GM12878 (cell line): ENCODE measurements around the gene AQP3. TPM values are rescaled to one million over a fixed set of nuclear protein-coding genes. Genes with fewer than 3 reads are reported as not detected.

ENCODE experiments used
- ATAC-seq: fragments of 200-7000 bp; cut with Tn5 transposase; 3 replicates; pipeline ENCODE4 v1.9.1; 2020; ENCODE audit warnings: mild to moderate bottlenecking, moderate library complexity
- BruUV-seq: library from RNA; stranded (reverse); fragments of 400-500 nt; replicated peaks from 2 replicates; lab custom pipeline; 2021; lab: Mats Ljungman, UMichigan
- CTCF ChIA-PET: fragments of 300-600 bp; sonication (Branson Sonifier 250); formaldehyde crosslinking; extraction: SDS; loops from one replicate; lab custom pipeline; 2021; ENCODE audit warnings: inconsistent platforms; lab: Yijun Ruan, JAX
- POLR2A ChIA-PET: fragments of 350-600 bp; formaldehyde crosslinking; extraction: SDS; loops from one replicate; lab custom pipeline; 2021; ENCODE audit warnings: inconsistent platforms; lab: Charles Lee
- RAD21 ChIA-PET: fragments of 300-600 bp; sonication (Branson Sonifier 250); formaldehyde crosslinking; loops from one replicate; lab custom pipeline; 2023; ENCODE audit warnings: antibody characterized with exemption; ENCODE audit not compliant: unreplicated experiment; lab: Charles Lee
- SMC1A ChIA-PET: fragments of 300-600 bp; sonication (Branson Sonifier 250); formaldehyde crosslinking; loops from one replicate; lab custom pipeline; 2023; ENCODE audit not compliant: unreplicated experiment, uncharacterized antibody; lab: Charles Lee
- DNase-seq: peaks from one replicate; pipeline ENCODE4 v3.0.0-alpha.2; 2011; ENCODE audit warnings: low read depth, low spot score
- FAIRE-seq: peaks from 3 replicates; lab custom pipeline; 2011; peaks lifted over from hg19 to GRCh38; lab: Jason Lieb, UNC
- H2AFZ ChIP-seq: 2 replicates; pipeline ENCODE4 v1.6.0; 2011; ENCODE audit warnings: low read depth, low read length, control low read depth; ENCODE audit not compliant: control insufficient read depth
- H3K27ac ChIP-seq: 2 replicates; pipeline ENCODE4 v1.5.1; 2011; ENCODE audit warnings: control low read depth; ENCODE audit not compliant: control insufficient read depth, insufficient read depth
- H3K27me3 ChIP-seq, 2 experiments: replicated peaks in 1 of 2; 2 replicates each; pipeline versions ENCODE4 v1.6.0 to v1.6.1; 2011; ENCODE audit warnings: low read length in 1 of 2; ENCODE audit not compliant: control insufficient read depth in 2 of 2, insufficient read depth in 2 of 2
- H3K36me3 ChIP-seq, 2 experiments: 2 replicates each; pipeline ENCODE4 v1.5.1; 2011; ENCODE audit warnings: low read length in 1 of 2; ENCODE audit not compliant: control insufficient read depth in 2 of 2, insufficient read depth in 2 of 2
- H3K4me1 ChIP-seq: 2 replicates; pipeline ENCODE4 v1.6.1; 2011; ENCODE audit warnings: mild to moderate bottlenecking, low read length, moderate library complexity, mixed read lengths; ENCODE audit not compliant: control insufficient read depth, insufficient read depth
- H3K4me2 ChIP-seq: 2 replicates; pipeline ENCODE4 v1.6.0; 2011; ENCODE audit warnings: control low read depth; ENCODE audit not compliant: control insufficient read depth, insufficient read depth
- H3K4me3 ChIP-seq: fragments of 200-600 bp; sonication (generic); 2 replicates; pipeline ENCODE4 v1.5.1; 2016
- H3K79me2 ChIP-seq: 2 replicates; pipeline ENCODE4 v1.6.0; 2011; ENCODE audit warnings: low read length; ENCODE audit not compliant: control insufficient read depth, insufficient read depth
- H3K9ac ChIP-seq: 2 replicates; pipeline ENCODE4 v1.8.0; 2011; ENCODE audit warnings: low read length, control low read depth, mixed read lengths; ENCODE audit not compliant: control insufficient read depth, insufficient read depth
- H3K9me3 ChIP-seq: replicated peaks from 3 replicates; pipeline ENCODE4 v1.5.1; 2011; ENCODE audit warnings: mild to moderate bottlenecking, low read length; ENCODE audit not compliant: control insufficient read depth, insufficient read depth
- H4K20me1 ChIP-seq: 2 replicates; pipeline ENCODE4 v1.6.0; 2011; ENCODE audit not compliant: control insufficient read depth, insufficient read depth
- CEBPB ChIP-seq, 2 experiments: fragments of 150-350 bp in 1 of 2; IDR thresholded peaks; 2 replicates each; pipeline ENCODE4 v1.6.1; 2012 to 2014; ENCODE audit warnings: low read depth in 2 of 2, low read length in 2 of 2, borderline replicate concordance in 1 of 2, inconsistent platforms in 1 of 2
- HDAC2 ChIP-seq: fragments of 200-600 bp; sonication (generic); IDR thresholded peaks from 2 replicates; pipeline ENCODE4 v1.6.1; 2017
- JUND ChIP-seq: IDR thresholded peaks from 2 replicates; pipeline ENCODE4 v1.6.1; 2012; ENCODE audit warnings: low read depth, mild to moderate bottlenecking, low read length, improper control_type of control experiment, moderate library complexity
- LARP7 ChIP-seq: fragments of 450-650 bp; IDR thresholded peaks from 2 replicates; pipeline ENCODE4 v1.6.1; 2017; ENCODE audit warnings: mild to moderate bottlenecking
- NFYA ChIP-seq: IDR thresholded peaks from 2 replicates; pipeline ENCODE4 v1.6.1; 2011; ENCODE audit warnings: low read depth, mild to moderate bottlenecking, low read length, improper control_type of control experiment, borderline replicate concordance
- RELA ChIP-seq: fragments of 450-650 bp; IDR thresholded peaks from 2 replicates; pipeline ENCODE4 v1.8.0; 2014; ENCODE audit warnings: borderline replicate concordance; ENCODE audit not compliant: partially characterized antibody
- ZSCAN29 ChIP-seq: fragments of 450-650 bp; IDR thresholded peaks from 2 replicates; pipeline ENCODE4 v1.6.1; 2017; ENCODE audit warnings: mild to moderate bottlenecking, moderate library complexity
- WGBS: methylation state at CpG from one replicate; pipeline ENCODE4 v1.1.6; 2016; ENCODE audit warnings: low lambda C conversion rate; ENCODE audit not compliant: insufficient replicate concordance, insufficient coverage; ENCODE audit errors: missing lambda C conversion rate; 5-methylcytosine and 5-hydroxymethylcytosine counted together
- in situ Hi-C: fragments of 300-500 bp; cut with MboI; formaldehyde crosslinking; loops from 9 replicates; pipeline ENCODE4 v1.14.3; 2018; ENCODE audit warnings: mixed read lengths
- intact Hi-C: fragments of 100-400 bp; cut with micrococcal nuclease; formaldehyde crosslinking; loops from one replicate; pipeline ENCODE4 v1.14.2; 2022; ENCODE audit not compliant: unreplicated experiment
- polyA plus RNA-seq, 11 experiments: library from polyadenylated mRNA; depleted of rRNA in 4 of 11; unstranded in 6 of 11; stranded (reverse) in 5 of 11; fragments of >200 nt; fragmentation: Nextera tagmentation in 4 of 11; fragmentation: Illumina TruSeq in 1 of 11; extraction: Ambion mirVana in 4 of 11; extraction: Trizol in 1 of 11; gene quantifications; 1 replicate in 1 of 11; 2 replicates in 10 of 11; pipeline versions ENCODE4 v1.2.1 to v1.2.3, GENCODE V29; 2011 to 2016; ENCODE audit warnings: inconsistent platforms in 2 of 11, missing spikeins in 2 of 11, low read depth in 1 of 11
- total RNA-seq, 4 experiments: library from RNA; depleted of rRNA in 3 of 4; stranded (reverse); fragments of >200 nt in 3 of 4; fragmentation: Illumina TruSeq in 1 of 4; extraction: Trizol in 1 of 4; gene quantifications; 2 replicates each; pipeline versions ENCODE4 v1.2.1 to v1.2.3, GENCODE V29; 2013 to 2021
- TF ChIP-seq, protein P1 (sequence below): fragments of 450-650 bp; formaldehyde crosslinking; IDR thresholded peaks from 2 replicates; pipeline ENCODE4 v1.4.0; 2022; ENCODE audit warnings: mild to moderate bottlenecking, moderate library complexity
- TF ChIP-seq, protein P2 (sequence below): fragments of 150-350 bp; IDR thresholded peaks from 2 replicates; pipeline ENCODE4 v1.6.1; 2014; ENCODE audit warnings: mild to moderate bottlenecking, low read depth, low read length
- TF ChIP-seq, protein P3 (sequence below): fragments of 450-650 bp; IDR thresholded peaks from 2 replicates; pipeline ENCODE4 v1.6.1; 2017; ENCODE audit warnings: mild to moderate bottlenecking
- TF ChIP-seq, protein P4 (sequence below): IDR thresholded peaks from 2 replicates; pipeline ENCODE4 v1.6.1; 2012; ENCODE audit warnings: low read depth, low read length, improper control_type of control experiment

AQP3 gene
- total and polyA plus RNA-seq, 10 of the 15 experiments (the other 5 are each of a cell fraction or from before 2014, with no cell fraction given), result 0.60 to 11.8 (median 4.5) TPM

DNA sequence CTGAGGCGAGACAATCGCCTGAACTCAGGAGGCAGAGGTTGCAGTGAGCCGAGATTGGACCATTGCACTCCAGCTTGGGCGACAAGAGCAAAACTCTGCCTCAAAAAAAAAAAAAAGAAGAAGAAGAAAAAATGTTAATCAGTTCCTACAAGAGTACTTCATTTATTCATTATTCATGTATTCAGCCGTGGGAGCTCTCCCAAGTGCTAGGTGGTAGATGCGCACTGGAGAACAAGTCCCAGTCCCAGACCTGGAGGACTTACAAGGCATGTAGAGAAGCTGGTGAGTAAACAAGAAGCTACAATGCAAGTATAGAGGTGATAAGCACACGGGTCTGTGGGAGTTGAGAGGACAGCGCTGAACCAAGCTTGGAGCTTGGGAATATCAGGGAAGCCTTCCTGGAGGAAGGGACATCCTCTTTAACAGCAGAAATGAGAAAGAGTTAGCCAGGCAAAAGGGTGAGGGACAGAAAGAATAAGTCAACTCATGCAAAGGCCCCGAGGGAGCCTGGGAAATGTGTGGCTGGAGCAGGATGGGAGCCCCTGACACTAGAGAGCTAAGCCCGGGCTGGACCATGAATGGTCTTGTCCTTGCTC lies 27.6 kb downstream of the AQP3 start:
- Histone ChIP-seq H3K9ac (no peak overlapping the region), H2AFZ (no peak overlapping the region), H3K79me2 (no peaks in the 10 kb centered on the region), H3K27me3 (no peaks in the 10 kb centered on the region; a peak in 1 of 4 replicates), H3K9me3 (no peaks in the 10 kb centered on the region), H3K4me3 (no peak overlapping the region), H3K4me2 (no peak overlapping the region), H3K4me1 (no peaks in the 10 kb centered on the region), H4K20me1 (no peaks in the 10 kb centered on the region), H3K27ac (no peak overlapping the region), H3K36me3 (no peaks in the 10 kb centered on the region)
- no TSS peak for BruUV-seq
- no peak for FAIRE-seq
- DNase-seq, result no peak
- WGBS, result 48% methylated on average over 10 of the region's 10 CpGs
- in situ Hi-C loops (no loop called here), intact Hi-C loops (no loop called here)
- ChIA-PET POLR2A (no interaction called here), SMC1A (interaction anchor here (1.4 kb wide), 1 partner anchor 12 kb away, joined by 3 read pairs; no protein-coding TSS in a partner anchor), RAD21 (no interaction called here), CTCF (interaction anchor here (0.6 to 1.2 kb wide), 3 partner anchors 14 to 55 kb away, joined by 3 read pairs; no protein-coding TSS in a partner anchor)
- ATAC-seq, result no peak
- no peak for TF ChIP-seq ZSCAN29
- TF ChIP-seq, protein P1, sequence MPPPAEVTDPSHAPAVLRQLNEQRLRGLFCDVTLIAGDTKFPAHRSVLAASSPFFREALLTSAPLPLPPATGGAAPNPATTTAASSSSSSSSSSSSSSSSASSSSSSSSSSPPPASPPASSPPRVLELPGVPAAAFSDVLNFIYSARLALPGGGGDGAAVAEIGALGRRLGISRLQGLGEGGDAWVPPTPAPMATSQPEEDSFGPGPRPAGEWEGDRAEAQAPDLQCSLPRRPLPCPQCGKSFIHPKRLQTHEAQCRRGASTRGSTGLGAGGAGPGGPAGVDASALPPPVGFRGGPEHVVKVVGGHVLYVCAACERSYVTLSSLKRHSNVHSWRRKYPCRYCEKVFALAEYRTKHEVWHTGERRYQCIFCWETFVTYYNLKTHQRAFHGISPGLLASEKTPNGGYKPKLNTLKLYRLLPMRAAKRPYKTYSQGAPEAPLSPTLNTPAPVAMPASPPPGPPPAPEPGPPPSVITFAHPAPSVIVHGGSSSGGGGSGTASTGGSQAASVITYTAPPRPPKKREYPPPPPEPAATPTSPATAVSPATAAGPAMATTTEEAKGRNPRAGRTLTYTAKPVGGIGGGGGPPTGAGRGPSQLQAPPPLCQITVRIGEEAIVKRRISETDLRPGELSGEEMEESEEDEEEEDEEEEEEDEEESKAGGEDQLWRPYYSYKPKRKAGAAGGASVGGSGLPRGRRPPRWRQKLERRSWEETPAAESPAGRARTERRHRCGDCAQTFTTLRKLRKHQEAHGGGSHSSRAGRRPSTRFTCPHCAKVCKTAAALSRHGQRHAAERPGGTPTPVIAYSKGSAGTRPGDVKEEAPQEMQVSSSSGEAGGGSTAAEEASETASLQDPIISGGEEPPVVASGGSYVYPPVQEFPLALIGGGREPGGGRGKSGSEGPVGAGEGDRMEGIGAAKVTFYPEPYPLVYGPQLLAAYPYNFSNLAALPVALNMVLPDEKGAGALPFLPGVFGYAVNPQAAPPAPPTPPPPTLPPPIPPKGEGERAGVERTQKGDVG, result no peak
- TF ChIP-seq CEBPB (IDR thresholded peaks at IDR 0.05; ENCODE audit: borderline replicate concordance in 1 of 2, low read depth in 2 of 2, low read length in 2 of 2), result no peak
- TF ChIP-seq NFYA, result no peak
- TF ChIP-seq LARP7, result no peak
- no peak for TF ChIP-seq RELA
- TF ChIP-seq JUND, result no peak
- TF ChIP-seq, protein P2, sequence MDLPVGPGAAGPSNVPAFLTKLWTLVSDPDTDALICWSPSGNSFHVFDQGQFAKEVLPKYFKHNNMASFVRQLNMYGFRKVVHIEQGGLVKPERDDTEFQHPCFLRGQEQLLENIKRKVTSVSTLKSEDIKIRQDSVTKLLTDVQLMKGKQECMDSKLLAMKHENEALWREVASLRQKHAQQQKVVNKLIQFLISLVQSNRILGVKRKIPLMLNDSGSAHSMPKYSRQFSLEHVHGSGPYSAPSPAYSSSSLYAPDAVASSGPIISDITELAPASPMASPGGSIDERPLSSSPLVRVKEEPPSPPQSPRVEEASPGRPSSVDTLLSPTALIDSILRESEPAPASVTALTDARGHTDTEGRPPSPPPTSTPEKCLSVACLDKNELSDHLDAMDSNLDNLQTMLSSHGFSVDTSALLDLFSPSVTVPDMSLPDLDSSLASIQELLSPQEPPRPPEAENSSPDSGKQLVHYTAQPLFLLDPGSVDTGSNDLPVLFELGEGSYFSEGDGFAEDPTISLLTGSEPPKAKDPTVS, result no peak
- TF ChIP-seq, protein P3, sequence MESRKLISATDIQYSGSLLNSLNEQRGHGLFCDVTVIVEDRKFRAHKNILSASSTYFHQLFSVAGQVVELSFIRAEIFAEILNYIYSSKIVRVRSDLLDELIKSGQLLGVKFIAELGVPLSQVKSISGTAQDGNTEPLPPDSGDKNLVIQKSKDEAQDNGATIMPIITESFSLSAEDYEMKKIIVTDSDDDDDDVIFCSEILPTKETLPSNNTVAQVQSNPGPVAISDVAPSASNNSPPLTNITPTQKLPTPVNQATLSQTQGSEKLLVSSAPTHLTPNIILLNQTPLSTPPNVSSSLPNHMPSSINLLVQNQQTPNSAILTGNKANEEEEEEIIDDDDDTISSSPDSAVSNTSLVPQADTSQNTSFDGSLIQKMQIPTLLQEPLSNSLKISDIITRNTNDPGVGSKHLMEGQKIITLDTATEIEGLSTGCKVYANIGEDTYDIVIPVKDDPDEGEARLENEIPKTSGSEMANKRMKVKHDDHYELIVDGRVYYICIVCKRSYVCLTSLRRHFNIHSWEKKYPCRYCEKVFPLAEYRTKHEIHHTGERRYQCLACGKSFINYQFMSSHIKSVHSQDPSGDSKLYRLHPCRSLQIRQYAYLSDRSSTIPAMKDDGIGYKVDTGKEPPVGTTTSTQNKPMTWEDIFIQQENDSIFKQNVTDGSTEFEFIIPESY, result no peak
- no peak for TF ChIP-seq HDAC2
- TF ChIP-seq, protein P4, sequence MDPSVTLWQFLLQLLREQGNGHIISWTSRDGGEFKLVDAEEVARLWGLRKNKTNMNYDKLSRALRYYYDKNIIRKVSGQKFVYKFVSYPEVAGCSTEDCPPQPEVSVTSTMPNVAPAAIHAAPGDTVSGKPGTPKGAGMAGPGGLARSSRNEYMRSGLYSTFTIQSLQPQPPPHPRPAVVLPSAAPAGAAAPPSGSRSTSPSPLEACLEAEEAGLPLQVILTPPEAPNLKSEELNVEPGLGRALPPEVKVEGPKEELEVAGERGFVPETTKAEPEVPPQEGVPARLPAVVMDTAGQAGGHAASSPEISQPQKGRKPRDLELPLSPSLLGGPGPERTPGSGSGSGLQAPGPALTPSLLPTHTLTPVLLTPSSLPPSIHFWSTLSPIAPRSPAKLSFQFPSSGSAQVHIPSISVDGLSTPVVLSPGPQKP, result no peak
